Spleen (tissue), 7 donors: Measurements from ENCODE around the gene CGAS.

ENCODE experiments used
- POLR2A ChIP-seq, 3 donors: fragments of 450-650 bp; IDR thresholded peaks; one replicate each; pipeline ENCODE4 v1.5.1; 2017; ENCODE audit warnings: antibody characterized with exemption in 3 of 3, mild to moderate bottlenecking in 1 of 3
- TF ChIP-seq, protein P1 (sequence below), 11 experiments: fragments of 200-600 bp in 7 of 11; fragments of 450-650 bp in 4 of 11; sonication (generic) in 4 of 11; IDR thresholded peaks in 8 of 11; conservative IDR thresholded peaks in 3 of 11; 1 replicate in 7 of 11; 2 replicates in 4 of 11; pipeline versions ENCODE4 v1.4.0 to v1.8.0; 2016 to 2021; ENCODE audit warnings: antibody characterized with exemption in 11 of 11, inconsistent platforms in 4 of 11, mild to moderate bottlenecking in 1 of 11
- donor health status: DM: no; HTN: no; CAD: no; lungs with moderate emphysema.
- donor health status: DM: no; HTN: no; CAD: no.
- donor health status: DM: no; HTN: no; CAD: no.

DNA sequence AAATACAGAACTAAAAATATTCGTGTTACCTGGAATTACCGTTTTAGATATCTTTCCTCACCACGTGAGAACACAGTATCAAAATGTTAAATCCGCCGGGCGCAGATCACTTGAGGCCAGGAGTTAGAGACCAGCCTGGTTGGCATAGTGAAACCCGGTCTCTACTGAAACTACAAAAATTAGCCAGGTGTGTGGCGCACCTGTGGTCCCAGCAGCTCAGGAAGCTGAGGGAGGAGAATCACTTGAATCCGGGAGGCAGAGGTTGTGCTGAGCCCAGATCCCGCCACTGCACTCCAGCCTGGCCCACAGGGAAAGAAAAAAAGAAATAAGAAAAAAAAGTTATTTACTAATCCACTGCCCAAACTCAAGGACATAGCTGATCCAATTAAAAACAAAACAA, 62.2 kb downstream of the CGAS start:
- no peak for TF ChIP-seq POLR2A (IDR thresholded peaks at IDR 0.05)
- TF ChIP-seq, protein P1, sequence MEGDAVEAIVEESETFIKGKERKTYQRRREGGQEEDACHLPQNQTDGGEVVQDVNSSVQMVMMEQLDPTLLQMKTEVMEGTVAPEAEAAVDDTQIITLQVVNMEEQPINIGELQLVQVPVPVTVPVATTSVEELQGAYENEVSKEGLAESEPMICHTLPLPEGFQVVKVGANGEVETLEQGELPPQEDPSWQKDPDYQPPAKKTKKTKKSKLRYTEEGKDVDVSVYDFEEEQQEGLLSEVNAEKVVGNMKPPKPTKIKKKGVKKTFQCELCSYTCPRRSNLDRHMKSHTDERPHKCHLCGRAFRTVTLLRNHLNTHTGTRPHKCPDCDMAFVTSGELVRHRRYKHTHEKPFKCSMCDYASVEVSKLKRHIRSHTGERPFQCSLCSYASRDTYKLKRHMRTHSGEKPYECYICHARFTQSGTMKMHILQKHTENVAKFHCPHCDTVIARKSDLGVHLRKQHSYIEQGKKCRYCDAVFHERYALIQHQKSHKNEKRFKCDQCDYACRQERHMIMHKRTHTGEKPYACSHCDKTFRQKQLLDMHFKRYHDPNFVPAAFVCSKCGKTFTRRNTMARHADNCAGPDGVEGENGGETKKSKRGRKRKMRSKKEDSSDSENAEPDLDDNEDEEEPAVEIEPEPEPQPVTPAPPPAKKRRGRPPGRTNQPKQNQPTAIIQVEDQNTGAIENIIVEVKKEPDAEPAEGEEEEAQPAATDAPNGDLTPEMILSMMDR (IDR thresholded peaks at IDR 0.05 in 8 of 11, conservative IDR thresholded peaks at IDR 0.05 in 3 of 11) = no peak
